ENCODE results near the gene GK2. TPM values are rescaled to one million over a fixed set of nuclear protein-coding genes. Genes with fewer than 3 reads are reported as not detected.

The GK2 gene
- polyA plus RNA-seq, 1 of the 3 experiments (the other 2 are of a cell fraction), result not detected

DNA sequence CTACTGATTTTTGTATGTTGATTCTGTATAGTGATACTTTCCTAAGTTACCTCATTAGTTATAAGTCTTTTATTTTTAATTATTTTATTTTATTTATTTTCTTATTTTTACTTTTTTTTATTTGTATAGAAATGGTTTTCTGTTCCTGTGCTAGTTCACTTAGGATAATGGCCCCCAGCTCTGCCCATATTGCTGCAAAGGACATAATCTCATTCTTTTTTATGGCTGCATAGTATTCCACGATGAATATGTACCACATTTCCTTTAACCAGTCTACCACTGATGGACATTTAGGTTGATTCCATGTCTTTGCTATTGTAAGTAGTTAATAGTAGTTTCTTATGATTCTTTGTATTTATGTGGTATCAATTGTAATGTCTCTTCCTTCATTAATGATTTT, 31.5 kb upstream of the GK2 start (continued):
- TF ChIP-seq, protein P1, sequence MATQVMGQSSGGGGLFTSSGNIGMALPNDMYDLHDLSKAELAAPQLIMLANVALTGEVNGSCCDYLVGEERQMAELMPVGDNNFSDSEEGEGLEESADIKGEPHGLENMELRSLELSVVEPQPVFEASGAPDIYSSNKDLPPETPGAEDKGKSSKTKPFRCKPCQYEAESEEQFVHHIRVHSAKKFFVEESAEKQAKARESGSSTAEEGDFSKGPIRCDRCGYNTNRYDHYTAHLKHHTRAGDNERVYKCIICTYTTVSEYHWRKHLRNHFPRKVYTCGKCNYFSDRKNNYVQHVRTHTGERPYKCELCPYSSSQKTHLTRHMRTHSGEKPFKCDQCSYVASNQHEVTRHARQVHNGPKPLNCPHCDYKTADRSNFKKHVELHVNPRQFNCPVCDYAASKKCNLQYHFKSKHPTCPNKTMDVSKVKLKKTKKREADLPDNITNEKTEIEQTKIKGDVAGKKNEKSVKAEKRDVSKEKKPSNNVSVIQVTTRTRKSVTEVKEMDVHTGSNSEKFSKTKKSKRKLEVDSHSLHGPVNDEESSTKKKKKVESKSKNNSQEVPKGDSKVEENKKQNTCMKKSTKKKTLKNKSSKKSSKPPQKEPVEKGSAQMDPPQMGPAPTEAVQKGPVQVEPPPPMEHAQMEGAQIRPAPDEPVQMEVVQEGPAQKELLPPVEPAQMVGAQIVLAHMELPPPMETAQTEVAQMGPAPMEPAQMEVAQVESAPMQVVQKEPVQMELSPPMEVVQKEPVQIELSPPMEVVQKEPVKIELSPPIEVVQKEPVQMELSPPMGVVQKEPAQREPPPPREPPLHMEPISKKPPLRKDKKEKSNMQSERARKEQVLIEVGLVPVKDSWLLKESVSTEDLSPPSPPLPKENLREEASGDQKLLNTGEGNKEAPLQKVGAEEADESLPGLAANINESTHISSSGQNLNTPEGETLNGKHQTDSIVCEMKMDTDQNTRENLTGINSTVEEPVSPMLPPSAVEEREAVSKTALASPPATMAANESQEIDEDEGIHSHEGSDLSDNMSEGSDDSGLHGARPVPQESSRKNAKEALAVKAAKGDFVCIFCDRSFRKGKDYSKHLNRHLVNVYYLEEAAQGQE (IDR thresholded peaks at IDR 0.05; ENCODE audit: low read depth, low read length), result no peak
- TF ChIP-seq RFX5 (IDR thresholded peaks at IDR 0.05; ENCODE audit: low read length), result no peak
- TF ChIP-seq RXRA (IDR thresholded peaks at IDR 0.05; ENCODE audit: borderline replicate concordance, low read depth), result no peak
- no peak for TF ChIP-seq FOXM1 (IDR thresholded peaks at IDR 0.05; ENCODE audit: low read depth)

DNA sequence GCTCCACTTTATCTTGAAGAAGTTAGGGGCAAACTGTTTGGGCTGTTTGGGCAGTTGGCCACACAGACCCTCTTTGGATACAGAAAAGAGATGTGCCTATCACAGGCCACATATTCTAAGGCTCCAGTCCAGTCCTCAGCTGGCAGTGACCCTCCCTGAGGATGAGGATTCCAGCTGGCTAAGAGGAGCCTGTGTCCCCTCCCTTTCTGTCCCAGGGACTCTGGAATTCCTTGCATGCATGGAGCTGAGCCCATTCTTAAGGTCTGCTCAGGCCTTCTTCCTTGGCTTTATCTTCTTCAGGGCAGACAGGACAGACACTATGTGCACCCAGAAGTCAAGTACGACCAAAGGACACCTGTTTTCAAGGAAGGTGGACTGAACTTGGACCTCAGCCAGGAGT, 23.8 kb upstream of the GK2 start:
- H3K4me3 ChIP-seq (ENCODE audit: low read depth in 2 of 2, low read length in 1 of 2), result no peak overlapping the region
- ChIA-PET CTCF (interaction anchor here (1.0 to 1.2 kb wide), 2 partner anchors 8 to 41 kb away, joined by 3 to 4 read pairs; no protein-coding TSS in a partner anchor), POLR2A (no interaction called here)
- DNase-seq, result no peak
- 43% methylated on average over 1 of the region's 1 CpG for WGBS (ENCODE audit: low lambda C conversion rate)
- H3K79me2 ChIP-seq (ENCODE audit: insufficient read depth), result no peaks in the 10 kb centered on the region
- no peaks in the 10 kb centered on the region for H4K20me1 ChIP-seq (ENCODE audit: insufficient read depth)
- H2AFZ ChIP-seq (ENCODE audit: low read depth), result no peak overlapping the region
- no peaks in the 10 kb centered on the region for H3K36me3 ChIP-seq (replicated peaks in 1 of 2; ENCODE audit: control insufficient read depth in 1 of 2, insufficient read depth in 2 of 2, low read length in 1 of 2)
- TF ChIP-seq, protein P2, sequence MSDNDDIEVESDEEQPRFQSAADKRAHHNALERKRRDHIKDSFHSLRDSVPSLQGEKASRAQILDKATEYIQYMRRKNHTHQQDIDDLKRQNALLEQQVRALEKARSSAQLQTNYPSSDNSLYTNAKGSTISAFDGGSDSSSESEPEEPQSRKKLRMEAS (IDR thresholded peaks at IDR 0.05; ENCODE audit: low read depth), result no peak
- TF ChIP-seq RFX5 (IDR thresholded peaks at IDR 0.05; ENCODE audit: low read length) (no peak), CHD2 (IDR thresholded peaks at IDR 0.05; ENCODE audit: low read length, partially characterized antibody) (no peak), JUND (IDR thresholded peaks at IDR 0.05) (no peak), FOXJ3 (CRISPR knock-in tag; IDR thresholded peaks at IDR 0.05) (no peak), RAD21 (IDR thresholded peaks at IDR 0.05; ENCODE audit: low read length) (no peak), FOXM1 (IDR thresholded peaks at IDR 0.05; ENCODE audit: low read depth) (no peak)
- TF ChIP-seq, protein P3, sequence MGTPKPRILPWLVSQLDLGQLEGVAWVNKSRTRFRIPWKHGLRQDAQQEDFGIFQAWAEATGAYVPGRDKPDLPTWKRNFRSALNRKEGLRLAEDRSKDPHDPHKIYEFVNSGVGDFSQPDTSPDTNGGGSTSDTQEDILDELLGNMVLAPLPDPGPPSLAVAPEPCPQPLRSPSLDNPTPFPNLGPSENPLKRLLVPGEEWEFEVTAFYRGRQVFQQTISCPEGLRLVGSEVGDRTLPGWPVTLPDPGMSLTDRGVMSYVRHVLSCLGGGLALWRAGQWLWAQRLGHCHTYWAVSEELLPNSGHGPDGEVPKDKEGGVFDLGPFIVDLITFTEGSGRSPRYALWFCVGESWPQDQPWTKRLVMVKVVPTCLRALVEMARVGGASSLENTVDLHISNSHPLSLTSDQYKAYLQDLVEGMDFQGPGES (IDR thresholded peaks at IDR 0.05; ENCODE audit: low read depth, low read length), result no peak
- TF ChIP-seq, protein P1 (IDR thresholded peaks at IDR 0.05; ENCODE audit: low read depth, low read length), result no peak
- no peak overlapping the region for H3K9ac ChIP-seq
- H3K4me2 ChIP-seq, result no peak overlapping the region
- no peaks in the 10 kb centered on the region for H3F3A ChIP-seq (replicated peaks; ENCODE audit: insufficient read depth)
- H3K9me3 ChIP-seq, result no peaks in the 10 kb centered on the region
- no peaks in the 10 kb centered on the region for H3K9me2 ChIP-seq
- H3K4me1 ChIP-seq (ENCODE audit: control insufficient read depth in 1 of 2, insufficient read depth in 2 of 2, low read depth in 1 of 2, low read length in 1 of 2), result no peaks in the 10 kb centered on the region; a peak in 1 of 4 replicates
- no peaks in the 10 kb centered on the region for H3K27me3 ChIP-seq (ENCODE audit: insufficient read depth)
- H3K27ac ChIP-seq (ENCODE audit: low read depth in 2 of 2, low read length in 1 of 2), result no peak overlapping the region
